ENCODE measurements around the gene ZFX. TPM values are rescaled to one million over a fixed set of nuclear protein-coding genes. Genes with fewer than 3 reads are reported as not detected.

The ZFX gene
- total RNA-seq, 4 donors from 2014 or later: 42.9 to 63.3 (median 57.3) TPM

GRCh38 chrX:24169211-24169610 is 19.7 kb downstream of the ZFX start:
- peak overlapping the region in 2 of 4 donors; percentile 54 to 76 for H3K27ac ChIP-seq
- no peak overlapping the region for H3K4me3 ChIP-seq
- in situ Hi-C loops (cut with MboI; ENCODE audit: low sequenced_read_pairs in 4 of 4) (no loop called here), intact Hi-C loops (cut with DNase I; ENCODE audit: low total_unique reads) (no loop called here)
- no peak for ATAC-seq
- H3K36me3 ChIP-seq: peaks cover 2 to 18% of the 10 kb centered on the region in 2 donors
- H3K9me3 ChIP-seq: no peaks in the 10 kb centered on the region
- H3K4me1 ChIP-seq: peaks cover 50 to 82% of the 10 kb centered on the region in 2 donors
- H3K27me3 ChIP-seq: no peaks in the 10 kb centered on the region
- TF ChIP-seq CTCF (IDR thresholded peaks at IDR 0.05 in 4 of 5, conservative IDR thresholded peaks at IDR 0.05 in 1 of 5) (no peak), POLR2A (IDR thresholded peaks at IDR 0.05) (no peak)
- no peak for DNase-seq

GRCh38 chrX:24173115-24173847 is 23.8 kb downstream of the ZFX start:
- Histone ChIP-seq H3K4me1 (peaks cover 27 to 47% of the 10 kb centered on the region in 2 donors), H3K4me3 (no peak overlapping the region), H3K27me3 (no peaks in the 10 kb centered on the region), H3K27ac (peak overlapping the region in 3 of 4 donors; percentile 63 to 79 (median 76)), H3K9me3 (no peaks in the 10 kb centered on the region), H3K36me3 (peaks cover 9 to 51% of the 10 kb centered on the region in 2 donors)
- TF ChIP-seq CTCF (IDR thresholded peaks at IDR 0.05 in 4 of 5, conservative IDR thresholded peaks at IDR 0.05 in 1 of 5) (no peak), POLR2A (IDR thresholded peaks at IDR 0.05) (no peak)
- no peak for ATAC-seq
- intact Hi-C loops (cut with DNase I; ENCODE audit: low total_unique reads): no loop called here
- in situ Hi-C loops (cut with MboI; ENCODE audit: low sequenced_read_pairs in 4 of 4): no loop called here
- no peak for DNase-seq

GRCh38 chrX:24175276-24175675 is 25.7 kb downstream of the ZFX start:
- DNase-seq (no peak), ATAC-seq (no peak)
- H3K4me1 ChIP-seq: peaks cover 15 to 28% of the 10 kb centered on the region in 2 donors
- no peak overlapping the region for H3K27ac ChIP-seq
- no peaks in the 10 kb centered on the region for H3K9me3 ChIP-seq
- intact Hi-C loops (cut with DNase I; ENCODE audit: low total_unique reads): no loop called here
- in situ Hi-C loops (cut with MboI; ENCODE audit: low sequenced_read_pairs in 4 of 4): no loop called here
- H3K27me3 ChIP-seq: no peaks in the 10 kb centered on the region
- H3K36me3 ChIP-seq: peaks cover 9 to 66% of the 10 kb centered on the region in 2 donors
- H3K4me3 ChIP-seq: no peak overlapping the region
- no peak for TF ChIP-seq POLR2A (IDR thresholded peaks at IDR 0.05)
- TF ChIP-seq CTCF (IDR thresholded peaks at IDR 0.05 in 4 of 5, conservative IDR thresholded peaks at IDR 0.05 in 1 of 5): no peak

- intact Hi-C loops (cut with DNase I; ENCODE audit: low total_unique reads) (no loop called here), in situ Hi-C loops (cut with MboI; ENCODE audit: low sequenced_read_pairs in 4 of 4) (no loop called here)
- Histone ChIP-seq H3K27ac (no peak overlapping the region), H3K36me3 (peaks cover 9 to 62% of the 10 kb centered on the region in 2 donors), H3K4me3 (no peak overlapping the region), H3K4me1 (no peaks in the 10 kb centered on the region), H3K27me3 (no peaks in the 10 kb centered on the region), H3K9me3 (no peaks in the 10 kb centered on the region)
- TF ChIP-seq POLR2A (IDR thresholded peaks at IDR 0.05) (no peak), CTCF (IDR thresholded peaks at IDR 0.05 in 4 of 5, conservative IDR thresholded peaks at IDR 0.05 in 1 of 5) (no peak)
- no peak for ATAC-seq
- no peak for DNase-seq
These were observed 28.9 kb downstream of the ZFX start for GRCh38 chrX:24178441-24178840.
